ENCODE results near the gene C4B.

DNA sequence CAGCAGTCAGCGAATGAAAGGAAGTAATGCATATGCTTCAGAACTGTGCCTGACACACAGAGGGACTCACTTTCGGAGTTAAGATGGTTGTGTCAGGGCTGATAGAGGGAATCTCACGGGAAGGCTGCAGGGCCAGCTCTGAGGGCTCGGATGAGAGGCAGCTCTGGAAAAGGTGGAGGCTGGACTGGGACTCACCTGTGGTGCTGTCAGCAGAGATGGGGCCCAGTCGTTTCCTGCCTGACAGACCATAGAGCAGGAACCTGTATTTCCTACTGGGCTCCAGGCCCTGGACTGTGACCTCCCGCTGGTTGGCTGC is 32.9 kb downstream of the C4B start:
- TF ChIP-seq SIN3A (IDR thresholded peaks at IDR 0.05; ENCODE audit: borderline replicate concordance in 2 of 2, control insufficient read depth in 1 of 2, low read depth in 2 of 2, low read length in 2 of 2) (no peak), RNF2 (IDR thresholded peaks at IDR 0.05) (no peak)
- TF ChIP-seq, protein P1, sequence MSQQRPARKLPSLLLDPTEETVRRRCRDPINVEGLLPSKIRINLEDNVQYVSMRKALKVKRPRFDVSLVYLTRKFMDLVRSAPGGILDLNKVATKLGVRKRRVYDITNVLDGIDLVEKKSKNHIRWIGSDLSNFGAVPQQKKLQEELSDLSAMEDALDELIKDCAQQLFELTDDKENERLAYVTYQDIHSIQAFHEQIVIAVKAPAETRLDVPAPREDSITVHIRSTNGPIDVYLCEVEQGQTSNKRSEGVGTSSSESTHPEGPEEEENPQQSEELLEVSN (IDR thresholded peaks at IDR 0.05; ENCODE audit: borderline replicate concordance in 1 of 2, extremely low read depth in 1 of 2, insufficient read depth in 1 of 2, insufficient read length in 1 of 2, low read depth in 1 of 2, low read length in 1 of 2, poor library complexity in 1 of 2, severe bottlenecking in 1 of 2): no peak

Data from K562 (cell line).